Mesenchymal stem cell (in vitro differentiated cells and primary cell): Measurements from ENCODE around the gene DDIT3. TPM values are rescaled to one million over a fixed set of nuclear protein-coding genes. Genes with fewer than 3 reads are reported as not detected.

Experiments
- DNase-seq: peaks from one replicate; pipeline ENCODE4 v3.0.0-alpha.2; 2013
- H2AFZ ChIP-seq: one replicate; pipeline ENCODE4 v1.6.1; 2013; ENCODE audit warnings: low read depth, mild to moderate bottlenecking, control low read depth, inconsistent platforms, low read length, moderate library complexity
- H2AK5ac ChIP-seq: 2 replicates; pipeline ENCODE4 v1.6.1; 2013; ENCODE audit warnings: low read length, moderate library complexity, mild to moderate bottlenecking, inconsistent platforms; ENCODE audit not compliant: severe bottlenecking
- H2BK120ac ChIP-seq: one replicate; pipeline ENCODE4 v1.6.1; 2013; ENCODE audit warnings: low read depth, mild to moderate bottlenecking, inconsistent platforms, low read length, moderate library complexity
- H2BK12ac ChIP-seq, 2 experiments: one replicate each; pipeline ENCODE4 v1.6.1; 2013; ENCODE audit warnings: inconsistent platforms in 2 of 2, low read length in 2 of 2, mild to moderate bottlenecking in 2 of 2, moderate library complexity in 2 of 2, control low read depth in 1 of 2
- H2BK15ac ChIP-seq: one replicate; pipeline ENCODE4 v1.6.1; 2013; ENCODE audit warnings: mild to moderate bottlenecking, low read depth, inconsistent platforms; ENCODE audit not compliant: poor library complexity, severe bottlenecking
- H2BK5ac ChIP-seq: 2 replicates; pipeline ENCODE4 v1.6.1; 2013; ENCODE audit warnings: low read depth, mild to moderate bottlenecking, low read length, control low read depth, inconsistent platforms; ENCODE audit not compliant: poor library complexity, severe bottlenecking
- H3K14ac ChIP-seq, 2 experiments: one replicate each; pipeline ENCODE4 v1.6.1; 2013; ENCODE audit warnings: inconsistent platforms in 2 of 2, low read length in 2 of 2, control low read depth in 1 of 2, mild to moderate bottlenecking in 1 of 2, moderate library complexity in 1 of 2
- H3K18ac ChIP-seq, 2 experiments: one replicate each; pipeline ENCODE4 v1.6.1; 2013; ENCODE audit warnings: inconsistent platforms in 2 of 2, low read length in 2 of 2, control low read depth in 1 of 2, low read depth in 1 of 2, mild to moderate bottlenecking in 1 of 2
- H3K23ac ChIP-seq, 2 experiments: one replicate each; pipeline ENCODE4 v1.6.1; 2013; ENCODE audit warnings: inconsistent platforms in 2 of 2, low read length in 2 of 2, mild to moderate bottlenecking in 2 of 2, moderate library complexity in 2 of 2, control low read depth in 1 of 2
- H3K27ac ChIP-seq: 2 replicates; pipeline ENCODE4 v1.5.1; 2013; ENCODE audit warnings: mild to moderate bottlenecking, moderate library complexity, low read length, control low read depth, inconsistent platforms; ENCODE audit not compliant: poor library complexity, severe bottlenecking
- H3K27me3 ChIP-seq, 2 experiments: 2 replicates each; pipeline versions ENCODE4 v1.6.1 to v1.7.0; 2013; ENCODE audit warnings: low read length in 2 of 2, mild to moderate bottlenecking in 2 of 2, moderate library complexity in 2 of 2, control low read depth in 1 of 2, inconsistent platforms in 1 of 2; ENCODE audit not compliant: control insufficient read depth in 1 of 2, insufficient read depth in 1 of 2
- H3K36me3 ChIP-seq, 2 experiments: 2 replicates each; pipeline versions ENCODE4 v1.6.1 to v1.7.0; 2013; ENCODE audit warnings: low read length in 2 of 2, control low read depth in 1 of 2, inconsistent platforms in 1 of 2, low read depth in 1 of 2, mild to moderate bottlenecking in 1 of 2; ENCODE audit not compliant: insufficient read depth in 2 of 2, control insufficient read depth in 1 of 2
- H3K4ac ChIP-seq, 2 experiments: one replicate each; pipeline ENCODE4 v1.6.1; 2013; ENCODE audit warnings: inconsistent platforms in 2 of 2, low read length in 2 of 2, mild to moderate bottlenecking in 2 of 2, moderate library complexity in 2 of 2, control low read depth in 1 of 2, low read depth in 1 of 2
- H3K4me1 ChIP-seq: 2 replicates; pipeline ENCODE4 v1.6.1; 2013; ENCODE audit warnings: low read depth, low read length, control low read depth; ENCODE audit not compliant: control insufficient read depth, insufficient read depth
- H3K4me2 ChIP-seq: 2 replicates; pipeline ENCODE4 v1.6.1; 2013; ENCODE audit warnings: low read length, mild to moderate bottlenecking, inconsistent platforms; ENCODE audit not compliant: poor library complexity, severe bottlenecking
- H3K4me3 ChIP-seq, 2 experiments: 2 replicates each; pipeline versions ENCODE4 v1.5.1 to v1.7.0; 2013; ENCODE audit warnings: low read length in 2 of 2, mild to moderate bottlenecking in 2 of 2, control low read depth in 1 of 2, low read depth in 1 of 2; ENCODE audit not compliant: insufficient read depth in 1 of 2
- H3K79me1 ChIP-seq: replicated peaks from 2 replicates; pipeline ENCODE4 v1.6.1; 2013; ENCODE audit warnings: mild to moderate bottlenecking, control low read depth, low read length, inconsistent platforms; ENCODE audit not compliant: poor library complexity, severe bottlenecking
- H3K9ac ChIP-seq: 2 replicates; pipeline ENCODE4 v1.7.0; 2013; ENCODE audit warnings: mild to moderate bottlenecking, low read length, moderate library complexity
- H3K9me3 ChIP-seq: 2 replicates; pipeline ENCODE4 v1.7.0; 2013; ENCODE audit warnings: mild to moderate bottlenecking, low read length; ENCODE audit not compliant: control insufficient read depth
- H4K8ac ChIP-seq: one replicate; pipeline ENCODE4 v1.6.1; 2013; ENCODE audit warnings: inconsistent platforms, mild to moderate bottlenecking, low read length, moderate library complexity
- H4K91ac ChIP-seq: one replicate; pipeline ENCODE4 v1.6.1; 2013; ENCODE audit warnings: mild to moderate bottlenecking, low read length, inconsistent platforms
- WGBS: methylation state at CpG from one replicate; pipeline ENCODE4 v1.1.7; 2013; ENCODE audit warnings: mixed read lengths; 5-methylcytosine and 5-hydroxymethylcytosine counted together
- polyA plus RNA-seq, 2 experiments: library from polyadenylated mRNA; stranded (reverse); fragments of 200-250 nt; gene quantifications; one replicate each; pipeline ENCODE4 v1.2.3, GENCODE V29; 2013

DDIT3 gene
- polyA plus RNA-seq (2013, experiment 1 of 2): 43.7 TPM
- polyA plus RNA-seq (2013, experiment 2 of 2): 45.0 TPM

- H3K9ac ChIP-seq: peak within 1 kb of the TSS; percentile 98
- no peaks in the 10 kb centered on the region for H3K79me1 ChIP-seq
- peak within 1 kb of the TSS; percentile 93 for H2BK120ac ChIP-seq
- H3K9me3 ChIP-seq: no peaks in the 10 kb centered on the region
- H3K14ac ChIP-seq: peak within 1 kb of the TSS in 1 of 2 experiments; percentile 84
- peak within 1 kb of the TSS; percentile 94 to 98 for H3K18ac ChIP-seq
- peak within 1 kb of the TSS; percentile 97 for H2BK15ac ChIP-seq
- H4K8ac ChIP-seq: peak within 1 kb of the TSS; percentile 76
- H2AK5ac ChIP-seq: peak within 1 kb of the TSS; percentile 47
- peak within 1 kb of the TSS; percentile 74 for H2BK5ac ChIP-seq
- peak within 1 kb of the TSS; percentile 19 for H4K91ac ChIP-seq
- H3K27ac ChIP-seq: peak within 1 kb of the TSS; percentile 99
- H3K4me1 ChIP-seq: peaks cover 27% of the 10 kb centered on the region
- peak within 1 kb of the TSS; percentile 74 to 94 for H3K4ac ChIP-seq
- peak within 1 kb of the TSS in 1 of 2 experiments; percentile 78 for H2BK12ac ChIP-seq
- no peaks in the 10 kb centered on the region for H3K27me3 ChIP-seq
- WGBS: under 1% methylated on average over 42 of the region's 52 CpGs
- peak; percentile 99 for DNase-seq
- H3K4me2 ChIP-seq: peak within 1 kb of the TSS; percentile 73
- peaks cover 27 to 50% of the 10 kb centered on the region in 2 experiments for H3K36me3 ChIP-seq
- peak within 1 kb of the TSS; percentile 66 to 94 for H3K4me3 ChIP-seq
- no peak within 1 kb of the TSS for H2AFZ ChIP-seq
- H3K23ac ChIP-seq: peak within 1 kb of the TSS in 1 of 2 experiments; percentile 10
Measured at GRCh38 chr12:57520053-57520818, at the start of gene DDIT3. Gene DDIT3, minus strand, starts transcription at chr12:57520514. Its CDS starts 3,108 bp downstream, at chr12:57517406.

- Histone ChIP-seq H3K23ac (no peak overlapping the region), H3K4me1 (no peaks in the 10 kb centered on the region), H3K14ac (no peak overlapping the region), H4K91ac (no peak overlapping the region), H2AFZ (no peak overlapping the region), H3K4ac (no peak overlapping the region), H2BK15ac (no peak overlapping the region), H2BK5ac (no peak overlapping the region), H4K8ac (no peak overlapping the region), H3K36me3 (peaks cover 0 to 23% of the 10 kb centered on the region in 2 experiments), H2BK12ac (no peak overlapping the region), H3K4me2 (no peak overlapping the region), H3K79me1 (no peaks in the 10 kb centered on the region), H3K9me3 (no peaks in the 10 kb centered on the region), H3K27me3 (peaks cover 10 to 27% of the 10 kb centered on the region in 2 experiments), H2AK5ac (no peak overlapping the region), H3K18ac (no peak overlapping the region), H3K4me3 (no peak overlapping the region), H3K27ac (no peak overlapping the region), H2BK120ac (no peak overlapping the region), H3K9ac (no peak overlapping the region)
- DNase-seq: no peak
- WGBS: 91% methylated on average over 17 of the region's 18 CpGs
Measured at GRCh38 chr12:57569858-57570257, 49.5 kb upstream of the DDIT3 start.

- no peak overlapping the region for H3K27ac ChIP-seq
- H2BK15ac ChIP-seq: no peak overlapping the region
- no peak overlapping the region for H2BK120ac ChIP-seq
- H2AK5ac ChIP-seq: no peak overlapping the region
- H2AFZ ChIP-seq: no peak overlapping the region
- DNase-seq: no peak
- WGBS: 80% methylated on average over 6 of the region's 6 CpGs
- no peak overlapping the region for H4K8ac ChIP-seq
- no peak overlapping the region for H2BK12ac ChIP-seq
- no peak overlapping the region for H2BK5ac ChIP-seq
- H3K9ac ChIP-seq: no peak overlapping the region
- H3K4me3 ChIP-seq: no peak overlapping the region
- H3K36me3 ChIP-seq: peaks cover 0 to 23% of the 10 kb centered on the region in 2 experiments
- no peak overlapping the region for H3K18ac ChIP-seq
- H3K4me1 ChIP-seq: no peaks in the 10 kb centered on the region
- peaks cover 18 to 35% of the 10 kb centered on the region in 2 experiments for H3K27me3 ChIP-seq
- no peak overlapping the region for H4K91ac ChIP-seq
- no peak overlapping the region for H3K4ac ChIP-seq
- H3K23ac ChIP-seq: no peak overlapping the region
- no peak overlapping the region for H3K4me2 ChIP-seq
- no peak overlapping the region for H3K14ac ChIP-seq
- no peaks in the 10 kb centered on the region for H3K79me1 ChIP-seq
- H3K9me3 ChIP-seq: peaks cover 2% of the 10 kb centered on the region
Measured at GRCh38 chr12:57568838-57569237, 48.5 kb upstream of the DDIT3 start.

GRCh38 chr12:57564178-57564740 lies 43.9 kb upstream of the DDIT3 start:
- H3K4me2 ChIP-seq: no peak overlapping the region

More at GRCh38 chr12:57564178-57564740, 43.9 kb upstream of the DDIT3 start:
- H3K27me3 ChIP-seq: peaks cover 19 to 31% of the 10 kb centered on the region in 2 experiments
- H2AFZ ChIP-seq: no peak overlapping the region
- no peak for DNase-seq
- no peak overlapping the region for H3K4ac ChIP-seq
- 86% methylated on average over 6 of the region's 7 CpGs for WGBS
- no peak overlapping the region for H2BK12ac ChIP-seq
- no peak overlapping the region for H3K4me3 ChIP-seq
- H3K4me1 ChIP-seq: no peaks in the 10 kb centered on the region
- H2AK5ac ChIP-seq: no peak overlapping the region
- no peak overlapping the region for H2BK15ac ChIP-seq
- no peak overlapping the region for H4K8ac ChIP-seq
- peaks cover 3% of the 10 kb centered on the region for H3K9me3 ChIP-seq
- no peak overlapping the region for H3K9ac ChIP-seq
- H3K23ac ChIP-seq: no peak overlapping the region
- H3K27ac ChIP-seq: no peak overlapping the region
- H3K14ac ChIP-seq: no peak overlapping the region
- no peaks in the 10 kb centered on the region for H3K79me1 ChIP-seq
- no peak overlapping the region for H4K91ac ChIP-seq
- H2BK5ac ChIP-seq: no peak overlapping the region
- H2BK120ac ChIP-seq: no peak overlapping the region
- H3K36me3 ChIP-seq: peaks cover 0 to 8% of the 10 kb centered on the region in 2 experiments
- H3K18ac ChIP-seq: no peak overlapping the region
